Cardiac fibroblast (primary cell): Measurements from ENCODE around the gene ARX.
A peak's percentile ranks its signal among the peaks of the same experiment; 100 is the strongest.

Source experiments
- DNase-seq, 2 donors: peaks; one replicate each; pipeline versions ENCODE4 v3.0.0 to v3.0.0-alpha.2; 2010; ENCODE audit warnings: low read depth in 2 of 2
- H3K4me3 ChIP-seq, 2 donors: replicated peaks in 1 of 2; 1 replicate in 1 of 2; 2 replicates in 1 of 2; pipeline ENCODE4 v1.5.1; 2011; ENCODE audit warnings: low read depth in 2 of 2, low read length in 2 of 2, mild to moderate bottlenecking in 2 of 2, moderate library complexity in 1 of 2
- CTCF ChIP-seq: IDR thresholded peaks from one replicate; pipeline ENCODE4 v1.5.1; 2011; ENCODE audit warnings: low read depth, mild to moderate bottlenecking, low read length, inconsistent platforms

ARX gene

GRCh38 chrX:25043192-25043591 lies 27.4 kb upstream of the ARX start:
- no peak for DNase-seq
- TF ChIP-seq CTCF, result no peak
- no peak overlapping the region for H3K4me3 ChIP-seq

- no peak for DNase-seq
- H3K4me3 ChIP-seq, result no peak overlapping the region
- TF ChIP-seq CTCF, result no peak
Observed at GRCh38 chrX:25039036-25039435, 23.3 kb upstream of the ARX start.

GRCh38 chrX:25034889-25035288 lies 19.1 kb upstream of the ARX start:
- DNase-seq, result peak; percentile 13 to 22
- peak; percentile 9 for TF ChIP-seq CTCF

GRCh38 chrX:25029288-25029825 lies 13.6 kb upstream of the ARX start:
- no peak for DNase-seq
- no peak for TF ChIP-seq CTCF
- no peak overlapping the region for H3K4me3 ChIP-seq

More at GRCh38 chrX:25034889-25035288, 19.1 kb upstream of the ARX start:
- H3K4me3 ChIP-seq, result no peak overlapping the region

GRCh38 chrX:25028726-25029125 lies 13.0 kb upstream of the ARX start:
- TF ChIP-seq CTCF, result no peak
- H3K4me3 ChIP-seq, result no peak overlapping the region
- peak; percentile 31 to 61 for DNase-seq

- no peak overlapping the region for H3K4me3 ChIP-seq
- TF ChIP-seq CTCF, result no peak
- DNase-seq, result no peak
Observed at GRCh38 chrX:25026576-25026975, 10.8 kb upstream of the ARX start.

- H3K4me3 ChIP-seq, result no peak overlapping the region
- DNase-seq, result no peak
- no peak for TF ChIP-seq CTCF
Observed at GRCh38 chrX:25025615-25026014, 9.8 kb upstream of the ARX start.
